ENCODE results near the gene PRM3.

PRM3 gene

DNA sequence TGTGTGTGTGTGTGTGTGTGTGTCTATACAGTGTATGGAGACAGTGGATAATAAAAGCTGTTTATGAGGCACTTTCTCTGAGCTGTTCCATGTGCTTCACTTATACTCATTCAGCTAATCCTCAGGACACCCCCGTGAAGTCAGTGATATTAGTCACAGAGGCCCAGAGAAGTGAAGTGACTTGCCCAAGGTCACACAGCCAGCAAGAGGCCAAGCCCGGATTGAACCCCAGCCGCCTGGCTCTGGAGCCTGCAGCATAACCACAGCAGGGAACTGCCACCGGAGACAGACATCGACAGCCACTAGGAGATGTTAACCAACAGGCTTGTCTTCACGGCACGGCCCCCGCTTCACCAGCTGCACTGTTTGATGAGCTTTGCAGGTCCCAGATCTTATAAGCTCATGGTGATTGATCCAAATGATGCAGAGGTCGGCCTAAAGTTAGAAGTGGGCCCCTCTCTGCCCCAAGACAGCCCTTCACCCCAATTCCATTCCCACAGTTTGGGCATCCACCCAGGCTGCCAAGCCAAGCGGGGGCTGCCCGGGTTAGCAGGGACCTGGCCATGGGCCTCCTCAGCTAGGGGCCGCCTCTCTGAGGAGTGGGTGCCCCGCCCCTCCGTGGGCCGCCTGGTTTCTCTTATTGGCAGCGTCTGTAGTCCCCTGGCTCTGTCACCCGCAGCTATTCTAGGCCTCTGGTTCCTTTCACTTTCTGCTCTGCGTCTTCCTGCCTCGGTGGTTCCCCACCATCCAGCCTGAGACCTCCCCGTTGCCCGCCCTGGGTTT is 48.3 kb downstream of the PRM3 start:
- TF ChIP-seq, protein P1, sequence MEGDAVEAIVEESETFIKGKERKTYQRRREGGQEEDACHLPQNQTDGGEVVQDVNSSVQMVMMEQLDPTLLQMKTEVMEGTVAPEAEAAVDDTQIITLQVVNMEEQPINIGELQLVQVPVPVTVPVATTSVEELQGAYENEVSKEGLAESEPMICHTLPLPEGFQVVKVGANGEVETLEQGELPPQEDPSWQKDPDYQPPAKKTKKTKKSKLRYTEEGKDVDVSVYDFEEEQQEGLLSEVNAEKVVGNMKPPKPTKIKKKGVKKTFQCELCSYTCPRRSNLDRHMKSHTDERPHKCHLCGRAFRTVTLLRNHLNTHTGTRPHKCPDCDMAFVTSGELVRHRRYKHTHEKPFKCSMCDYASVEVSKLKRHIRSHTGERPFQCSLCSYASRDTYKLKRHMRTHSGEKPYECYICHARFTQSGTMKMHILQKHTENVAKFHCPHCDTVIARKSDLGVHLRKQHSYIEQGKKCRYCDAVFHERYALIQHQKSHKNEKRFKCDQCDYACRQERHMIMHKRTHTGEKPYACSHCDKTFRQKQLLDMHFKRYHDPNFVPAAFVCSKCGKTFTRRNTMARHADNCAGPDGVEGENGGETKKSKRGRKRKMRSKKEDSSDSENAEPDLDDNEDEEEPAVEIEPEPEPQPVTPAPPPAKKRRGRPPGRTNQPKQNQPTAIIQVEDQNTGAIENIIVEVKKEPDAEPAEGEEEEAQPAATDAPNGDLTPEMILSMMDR (conservative IDR thresholded peaks at IDR 0.05; ENCODE audit: low read depth, low read length), result no peak
- Histone ChIP-seq H3K9ac (no peak overlapping the region), H3K4me3 (IDR thresholded peaks at IDR 0.05; ENCODE audit: insufficient read depth, low read depth, low read length) (no peak overlapping the region), H3K36me3 (ENCODE audit: insufficient read depth) (no peaks in the 10 kb centered on the region), H3K4me1 (ENCODE audit: low read depth, poor library complexity, severe bottlenecking) (peaks cover 19% of the 10 kb centered on the region), H4K20me1 (ENCODE audit: insufficient read depth) (no peaks in the 10 kb centered on the region), H3K27me3 (ENCODE audit: insufficient read depth, low read depth) (no peaks in the 10 kb centered on the region; the same call in 1 of the 2 replicates), H2AFZ (ENCODE audit: low read depth) (peak overlapping the region; percentile 54), H3K27ac (no peak overlapping the region), H3K79me2 (ENCODE audit: insufficient read depth, low read depth) (no peaks in the 10 kb centered on the region), H3K4me2 (peak overlapping the region; percentile 93)

DNA sequence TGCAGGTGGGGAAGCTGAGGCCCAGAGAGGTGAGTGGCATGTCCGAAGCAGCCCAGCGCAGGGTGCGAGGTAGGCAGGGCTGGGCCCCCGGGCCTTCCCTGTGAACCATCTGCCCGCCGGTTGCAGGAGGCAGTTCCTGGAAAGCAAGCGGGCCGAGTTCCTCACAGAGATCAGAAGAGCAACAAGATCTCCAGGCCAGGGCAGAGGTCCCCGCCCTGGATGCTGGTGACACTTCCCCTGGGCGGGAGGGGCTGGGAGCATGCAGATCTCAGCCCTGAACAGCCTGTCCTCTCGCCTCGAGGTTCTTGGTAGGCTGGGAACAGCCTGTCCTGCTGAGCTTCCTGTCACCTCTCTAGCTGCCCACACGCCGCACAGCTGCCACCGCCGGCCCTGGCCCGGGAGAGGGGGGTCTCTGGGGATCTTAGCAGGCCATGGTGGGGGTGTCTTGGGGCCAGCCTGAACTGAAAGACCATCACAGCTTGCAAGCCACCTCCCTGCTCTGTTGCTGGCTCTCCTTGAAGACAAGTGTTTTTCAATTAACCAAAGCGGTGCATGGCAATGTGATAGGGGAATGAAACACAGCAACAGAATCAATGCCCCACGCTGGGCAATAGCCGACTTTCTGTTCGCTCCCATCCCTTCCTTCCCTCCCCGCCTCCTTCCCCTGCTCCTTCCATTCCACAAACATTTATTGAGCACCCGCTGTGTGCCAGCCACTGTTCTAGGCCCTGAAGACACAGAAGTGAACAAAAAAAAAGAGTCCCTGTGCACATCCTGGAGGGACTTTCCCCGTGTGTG is 49.1 kb downstream of the PRM3 start:
- no peak overlapping the region for H2AFZ ChIP-seq (ENCODE audit: low read depth)

More for the DNA sequence above, 49.1 kb downstream of the PRM3 start:
- Histone ChIP-seq H4K20me1 (ENCODE audit: insufficient read depth) (no peaks in the 10 kb centered on the region), H3K27ac (no peak overlapping the region), H3K27me3 (ENCODE audit: insufficient read depth, low read depth) (no peaks in the 10 kb centered on the region; the same call in 1 of the 2 replicates), H3K4me1 (ENCODE audit: low read depth, poor library complexity, severe bottlenecking) (peaks cover 19% of the 10 kb centered on the region), H3K4me3 (IDR thresholded peaks at IDR 0.05; ENCODE audit: insufficient read depth, low read depth, low read length) (no peak overlapping the region), H3K4me2 (peak overlapping the region; percentile 93; the same call in 1 of the 2 replicates), H3K9ac (no peak overlapping the region), H3K36me3 (ENCODE audit: insufficient read depth) (no peaks in the 10 kb centered on the region), H3K79me2 (ENCODE audit: insufficient read depth, low read depth) (no peaks in the 10 kb centered on the region)
- TF ChIP-seq, protein P1 (conservative IDR thresholded peaks at IDR 0.05; ENCODE audit: low read depth, low read length), result no peak
